ENCODE data around the gene ADD3. TPM values are rescaled to one million over a fixed set of nuclear protein-coding genes. Genes with fewer than 3 reads are reported as not detected.

Gene ADD3
- total and polyA plus RNA-seq, 5 donors, result 47.4 to 146 (median 122) TPM

- H3K9me3 ChIP-seq (ENCODE audit: control insufficient read depth, low read length), result no peaks in the 10 kb centered on the region
- DNase-seq (peak in 2 of 3 donors; percentile 19 to 64), ATAC-seq (peak in 1 of 2 donors; percentile 49)
- H3K4me1 ChIP-seq (ENCODE audit: control insufficient read depth, insufficient read depth, low read length), result peaks cover 15% of the 10 kb centered on the region
- no peak overlapping the region for H3K4me3 ChIP-seq (ENCODE audit: low read length)
- peak overlapping the region; percentile 62 for H3K27ac ChIP-seq (ENCODE audit: low read length)
- WGBS, result 33% methylated on average over 9 of the region's 9 CpGs
- intact Hi-C loops (cut with DNase I), result no loop called here
- H3K27me3 ChIP-seq (ENCODE audit: control insufficient read depth, insufficient read depth), result no peaks in the 10 kb centered on the region
These were observed 40.6 kb upstream of the ADD3 start for GRCh38 chr10:109966961-109967738.

GRCh38 chr10:109967739-109968088 is 40.1 kb upstream of the ADD3 start:
- Histone ChIP-seq H3K27ac (ENCODE audit: low read length) (peak overlapping the region; percentile 39), H3K27me3 (ENCODE audit: control insufficient read depth, insufficient read depth) (no peaks in the 10 kb centered on the region), H3K9me3 (ENCODE audit: control insufficient read depth, low read length) (no peaks in the 10 kb centered on the region), H3K4me3 (ENCODE audit: low read length) (no peak overlapping the region), H3K4me1 (ENCODE audit: control insufficient read depth, insufficient read depth, low read length) (peaks cover 15% of the 10 kb centered on the region)
- DNase-seq (no peak), ATAC-seq (no peak)
- intact Hi-C loops (cut with DNase I), result no loop called here

DNA sequence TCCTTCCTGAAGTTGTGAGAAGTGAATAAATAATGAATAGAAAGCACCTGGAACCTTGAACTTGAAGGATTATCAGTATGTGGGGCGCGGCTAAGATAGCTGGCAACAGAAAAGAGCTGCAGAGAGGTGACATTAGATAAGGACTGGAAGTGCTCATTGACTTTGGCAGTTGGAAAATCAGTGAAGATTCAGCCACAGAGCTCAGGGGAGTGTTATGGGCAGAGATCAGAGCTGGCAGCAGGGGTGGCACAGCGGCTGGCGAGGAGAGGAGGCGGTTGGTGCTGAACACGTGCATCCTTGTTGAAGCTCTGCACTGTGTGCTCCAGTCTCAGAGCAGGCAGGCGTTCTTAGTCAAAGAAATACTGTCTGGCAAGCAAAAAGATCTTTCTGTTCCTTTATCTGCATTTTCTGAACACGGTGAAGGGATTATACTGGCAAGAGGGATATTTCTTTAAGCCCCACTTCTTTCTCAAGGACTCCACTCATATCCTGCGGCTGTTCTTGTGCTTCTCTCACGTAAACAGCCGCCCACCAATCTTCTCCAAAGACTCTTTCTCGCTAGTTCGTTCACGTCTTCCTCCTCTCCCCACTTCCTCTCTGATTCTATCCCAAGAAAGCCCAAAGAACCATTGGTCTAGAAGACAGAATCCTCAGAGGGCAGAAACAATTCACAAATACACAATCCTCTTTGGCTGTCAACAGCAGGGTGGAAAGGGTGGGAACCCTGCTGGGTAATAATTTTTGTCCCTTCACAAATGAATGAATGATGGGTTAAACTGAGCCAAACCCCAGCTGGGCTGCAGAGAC is 38.6 kb upstream of the ADD3 start:
- Histone ChIP-seq H3K4me3 (ENCODE audit: low read length) (no peak overlapping the region), H3K27ac (ENCODE audit: low read length) (peak overlapping the region; percentile 70), H3K9me3 (ENCODE audit: control insufficient read depth, low read length) (no peaks in the 10 kb centered on the region), H3K27me3 (ENCODE audit: control insufficient read depth, insufficient read depth) (no peaks in the 10 kb centered on the region), H3K4me1 (ENCODE audit: control insufficient read depth, insufficient read depth, low read length) (peaks cover 15% of the 10 kb centered on the region)
- intact Hi-C loops (cut with DNase I), result no loop called here
- DNase-seq (peak in 2 of 3 donors; percentile 57 to 62), ATAC-seq (peak; percentile 37 to 78)
- WGBS, result 55% methylated on average over 14 of the region's 14 CpGs

DNA sequence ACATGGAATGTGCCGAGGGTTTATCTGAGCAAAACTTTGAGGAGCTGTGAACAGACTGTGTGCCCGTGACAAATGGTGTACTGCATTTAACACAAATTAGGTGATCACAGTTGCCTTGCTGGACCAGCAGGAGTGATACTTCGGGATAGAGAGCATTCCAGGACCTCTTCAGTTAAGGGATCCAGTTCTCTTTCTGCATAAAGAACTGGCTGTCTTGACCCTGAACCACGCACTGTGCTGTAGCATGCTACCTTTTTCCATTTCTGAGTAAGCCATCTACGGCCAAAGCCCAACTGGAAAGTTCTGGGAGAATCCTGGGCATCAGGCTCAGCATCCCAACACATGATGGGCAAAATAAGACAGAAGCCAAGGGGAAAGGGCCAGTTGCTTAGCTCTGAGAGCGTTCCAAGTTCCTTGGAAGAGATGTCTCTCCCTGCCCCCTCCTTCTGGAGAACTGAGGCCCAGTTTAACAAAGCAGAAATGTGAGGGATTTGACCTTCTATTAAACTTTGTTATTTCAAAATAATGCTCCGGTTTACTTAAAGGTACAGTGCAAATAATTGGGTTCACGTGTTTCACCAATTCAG is 37.9 kb upstream of the ADD3 start:
- Histone ChIP-seq H3K27ac (ENCODE audit: low read length) (peak overlapping the region; percentile 70), H3K4me1 (ENCODE audit: control insufficient read depth, insufficient read depth, low read length) (peaks cover 15% of the 10 kb centered on the region), H3K4me3 (ENCODE audit: low read length) (no peak overlapping the region), H3K27me3 (ENCODE audit: control insufficient read depth, insufficient read depth) (no peaks in the 10 kb centered on the region), H3K9me3 (ENCODE audit: control insufficient read depth, low read length) (no peaks in the 10 kb centered on the region)
- intact Hi-C loops (cut with DNase I), result no loop called here
- ATAC-seq (no peak), DNase-seq (no peak)
- 58% methylated on average over 8 of the region's 8 CpGs for WGBS

DNA sequence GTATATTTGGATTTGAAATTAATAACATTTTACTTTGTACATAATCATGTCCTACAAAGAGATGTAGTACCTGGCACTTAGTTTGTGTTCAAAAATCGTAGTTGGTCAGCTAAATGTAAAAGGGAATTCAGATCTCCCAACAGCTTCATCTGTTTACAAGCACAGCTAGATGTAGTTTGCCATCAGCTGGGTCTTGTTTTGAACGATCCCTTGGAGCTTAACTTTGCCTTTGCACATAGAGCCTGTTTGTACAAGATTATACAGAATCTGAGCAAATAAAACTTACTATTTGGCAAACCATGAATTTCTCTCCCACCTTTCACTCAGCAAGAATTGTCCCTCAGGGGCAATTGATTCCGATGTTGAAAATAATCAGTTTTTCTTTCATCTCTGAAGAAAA is 36.1 kb upstream of the ADD3 start:
- 59% methylated on average over 3 of the region's 3 CpGs for WGBS
- no peaks in the 10 kb centered on the region for H3K27me3 ChIP-seq (ENCODE audit: control insufficient read depth, insufficient read depth)
- intact Hi-C loops (cut with DNase I), result no loop called here
- H3K9me3 ChIP-seq (ENCODE audit: control insufficient read depth, low read length), result no peaks in the 10 kb centered on the region
- peaks cover 15% of the 10 kb centered on the region for H3K4me1 ChIP-seq (ENCODE audit: control insufficient read depth, insufficient read depth, low read length)
- no peak overlapping the region for H3K27ac ChIP-seq (ENCODE audit: low read length)
- ATAC-seq, result no peak
- H3K4me3 ChIP-seq (ENCODE audit: low read length), result no peak overlapping the region
- no peak for DNase-seq

- H3K9me3 ChIP-seq (ENCODE audit: control insufficient read depth, low read length), result no peaks in the 10 kb centered on the region
- WGBS, result 95% methylated on average over 2 of the region's 2 CpGs
- no peak for ATAC-seq
- no peak overlapping the region for H3K4me3 ChIP-seq (ENCODE audit: low read length)
- DNase-seq, result no peak
- no peaks in the 10 kb centered on the region for H3K27me3 ChIP-seq (ENCODE audit: control insufficient read depth, insufficient read depth)
- H3K27ac ChIP-seq (ENCODE audit: low read length), result no peak overlapping the region
- intact Hi-C loops (cut with DNase I), result no loop called here
- peaks cover 10% of the 10 kb centered on the region for H3K4me1 ChIP-seq (ENCODE audit: control insufficient read depth, insufficient read depth, low read length)
These were observed 35.3 kb upstream of the ADD3 start for GRCh38 chr10:109972372-109973001.

DNA sequence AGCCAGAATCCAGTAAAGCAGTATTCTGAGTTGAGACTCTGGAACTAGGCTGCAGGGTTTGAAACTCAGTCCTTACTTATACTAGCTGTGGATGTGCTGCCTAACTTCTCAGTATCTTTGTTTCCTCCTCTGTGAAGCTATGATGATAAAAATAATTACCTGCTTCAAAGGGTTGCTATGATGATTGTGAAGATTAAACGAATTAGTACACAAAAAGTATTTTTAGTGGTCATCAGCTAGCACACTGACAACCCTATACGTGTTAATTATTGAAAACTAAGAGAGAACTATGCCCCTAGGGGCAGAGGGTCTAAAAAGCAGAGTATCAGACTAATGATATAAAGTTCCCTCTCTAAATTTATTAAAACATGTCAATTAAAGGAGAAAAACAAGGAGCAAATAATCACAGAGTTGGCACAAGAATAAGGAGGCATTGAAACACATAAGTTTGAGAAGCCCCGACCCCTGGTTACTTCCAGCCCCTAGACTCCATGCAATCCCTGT is 34.4 kb upstream of the ADD3 start:
- WGBS, result 80% methylated on average over 3 of the region's 3 CpGs
- ATAC-seq (no peak), DNase-seq (no peak)
- H3K4me1 ChIP-seq (ENCODE audit: control insufficient read depth, insufficient read depth, low read length), result peaks cover 8% of the 10 kb centered on the region
- H3K4me3 ChIP-seq (ENCODE audit: low read length), result no peak overlapping the region
- no peaks in the 10 kb centered on the region for H3K27me3 ChIP-seq (ENCODE audit: control insufficient read depth, insufficient read depth)
- intact Hi-C loops (cut with DNase I), result no loop called here
- H3K9me3 ChIP-seq (ENCODE audit: control insufficient read depth, low read length), result no peaks in the 10 kb centered on the region
- no peak overlapping the region for H3K27ac ChIP-seq (ENCODE audit: low read length)

DNA sequence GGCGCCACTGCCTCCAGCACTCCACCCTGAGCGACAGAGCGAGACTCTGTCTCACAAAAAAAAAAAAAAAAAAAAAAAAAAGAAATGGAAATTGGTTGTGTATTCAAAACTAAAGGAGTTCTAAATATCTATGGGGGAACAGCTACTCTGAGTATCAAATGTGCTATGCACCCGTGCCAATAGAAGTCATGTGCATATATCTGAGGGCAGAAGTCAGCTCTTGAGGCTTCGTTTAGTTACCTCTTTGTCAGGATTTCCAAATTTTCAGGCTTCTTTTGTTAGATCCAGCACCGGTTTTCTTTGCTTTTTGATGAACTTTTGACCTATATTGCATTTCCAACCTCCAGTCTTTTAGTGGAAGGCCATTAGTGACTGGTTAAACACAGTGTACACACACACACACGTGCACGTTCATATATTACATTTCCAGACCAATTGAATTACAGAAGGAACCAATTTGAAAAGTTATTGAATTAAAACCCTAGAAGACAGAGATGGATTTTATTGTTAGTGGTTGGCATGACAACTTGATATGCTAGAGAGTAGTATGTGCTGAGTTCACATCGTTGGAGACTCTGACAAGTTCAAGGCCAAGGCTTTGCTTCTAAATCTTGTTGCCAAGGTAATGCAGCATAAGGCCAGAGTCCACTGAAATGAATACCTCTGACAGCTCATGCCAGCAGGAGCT is 33.1 kb upstream of the ADD3 start:
- Histone ChIP-seq H3K4me1 (ENCODE audit: control insufficient read depth, insufficient read depth, low read length) (peaks cover 5% of the 10 kb centered on the region), H3K9me3 (ENCODE audit: control insufficient read depth, low read length) (no peaks in the 10 kb centered on the region), H3K27me3 (ENCODE audit: control insufficient read depth, insufficient read depth) (no peaks in the 10 kb centered on the region), H3K4me3 (ENCODE audit: low read length) (no peak overlapping the region), H3K27ac (ENCODE audit: low read length) (no peak overlapping the region)
- intact Hi-C loops (cut with DNase I), result no loop called here
- WGBS, result 82% methylated on average over 9 of the region's 9 CpGs
- ATAC-seq, result no peak
- DNase-seq, result no peak

DNA sequence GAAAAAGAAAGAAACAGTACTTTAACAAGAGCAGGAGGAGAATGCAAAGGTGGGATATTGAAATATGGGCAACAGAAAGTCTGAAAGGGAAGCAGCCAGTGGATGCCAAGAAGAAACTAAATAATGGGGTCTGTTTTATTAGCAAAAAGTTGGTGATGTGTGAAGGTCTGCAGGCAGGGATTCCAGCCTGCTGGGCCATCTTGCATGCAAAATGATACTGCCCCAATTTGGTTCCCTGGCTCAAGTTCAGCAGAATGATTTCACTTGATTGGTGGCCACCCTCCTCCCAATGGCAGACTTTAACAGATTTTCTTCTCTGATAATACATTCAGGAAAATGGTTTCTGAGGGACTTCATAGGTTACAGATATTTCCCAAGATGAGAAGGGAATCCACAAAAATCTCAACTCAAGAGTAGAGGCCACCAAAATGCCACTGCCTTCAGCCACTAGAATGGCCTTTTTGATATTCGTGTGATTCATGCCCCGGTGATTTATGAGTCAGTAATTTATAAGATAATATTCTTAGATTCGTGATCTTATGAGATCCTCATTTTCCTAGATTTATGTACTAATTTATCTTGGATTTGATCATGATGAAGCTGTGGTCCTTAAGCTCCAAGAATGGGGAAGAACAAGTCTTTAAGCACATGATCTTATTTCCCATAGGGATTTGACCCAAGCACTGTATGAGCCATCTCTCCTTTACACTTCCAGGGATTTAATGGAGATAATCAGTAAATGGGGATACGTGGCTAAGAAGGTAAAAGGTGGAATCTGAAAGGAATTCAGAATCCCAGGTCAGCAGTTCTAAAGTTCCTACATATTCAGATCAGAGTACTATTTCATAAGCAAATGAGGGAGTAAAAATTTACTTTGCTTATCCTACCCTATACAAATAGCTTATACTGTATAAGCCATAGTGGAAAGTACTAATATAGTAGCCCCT is 32.3 kb upstream of the ADD3 start:
- no peak for ATAC-seq
- no peaks in the 10 kb centered on the region for H3K27me3 ChIP-seq (ENCODE audit: control insufficient read depth, insufficient read depth)
- peaks cover 2% of the 10 kb centered on the region for H3K4me1 ChIP-seq (ENCODE audit: control insufficient read depth, insufficient read depth, low read length)
- no peaks in the 10 kb centered on the region for H3K9me3 ChIP-seq (ENCODE audit: control insufficient read depth, low read length)
- 91% methylated on average over 4 of the region's 4 CpGs for WGBS
- no peak overlapping the region for H3K27ac ChIP-seq (ENCODE audit: low read length)
- no peak for DNase-seq
- intact Hi-C loops (cut with DNase I), result no loop called here
- no peak overlapping the region for H3K4me3 ChIP-seq (ENCODE audit: low read length)

GRCh38 chr10:109976681-109977080 is 31.1 kb upstream of the ADD3 start:
- H3K9me3 ChIP-seq (ENCODE audit: control insufficient read depth, low read length), result no peaks in the 10 kb centered on the region
- no peaks in the 10 kb centered on the region for H3K4me1 ChIP-seq (ENCODE audit: control insufficient read depth, insufficient read depth, low read length)
- DNase-seq, result no peak
- intact Hi-C loops (cut with DNase I), result no loop called here
- H3K27ac ChIP-seq (ENCODE audit: low read length), result no peak overlapping the region
- WGBS, result 82% methylated on average over 2 of the region's 2 CpGs
- no peak for ATAC-seq
- no peaks in the 10 kb centered on the region for H3K27me3 ChIP-seq (ENCODE audit: control insufficient read depth, insufficient read depth)
- no peak overlapping the region for H3K4me3 ChIP-seq (ENCODE audit: low read length)
